ENCODE results near the gene CTAG2.
"Not testable (repeated sequence)": the region's sequence is repeated elsewhere in the genome, so short reads cannot be mapped to it uniquely, and the experiment has no call there.

Gene CTAG2

DNA sequence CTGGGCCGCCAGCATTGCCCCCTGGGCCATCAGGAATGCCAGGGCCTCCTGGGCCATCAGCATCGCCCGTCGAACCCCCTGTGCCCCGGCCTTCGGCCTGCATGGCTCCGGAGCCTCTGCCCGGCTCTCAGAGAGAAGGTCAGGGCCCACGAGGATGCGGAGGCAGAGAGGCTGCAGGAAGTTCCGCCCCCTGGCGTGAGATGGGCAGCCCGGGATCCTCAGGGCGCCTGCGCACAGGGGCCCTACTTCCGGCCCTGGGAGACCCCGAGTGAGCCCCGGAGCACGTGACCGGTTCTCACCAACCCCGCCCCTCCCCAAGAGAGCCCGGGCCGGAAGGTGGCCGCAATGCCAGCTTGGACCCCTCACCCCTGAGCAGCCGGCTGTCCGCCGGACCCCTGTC lies at the start of gene CTAG2:
TSS of gene CTAG2 (minus strand) at position 167 of the 400 bp plus-strand sequence. CDS start at position 103, 64 bp downstream.
- DNase-seq (ENCODE audit: low spot score), result not testable (repeated sequence)

DNA sequence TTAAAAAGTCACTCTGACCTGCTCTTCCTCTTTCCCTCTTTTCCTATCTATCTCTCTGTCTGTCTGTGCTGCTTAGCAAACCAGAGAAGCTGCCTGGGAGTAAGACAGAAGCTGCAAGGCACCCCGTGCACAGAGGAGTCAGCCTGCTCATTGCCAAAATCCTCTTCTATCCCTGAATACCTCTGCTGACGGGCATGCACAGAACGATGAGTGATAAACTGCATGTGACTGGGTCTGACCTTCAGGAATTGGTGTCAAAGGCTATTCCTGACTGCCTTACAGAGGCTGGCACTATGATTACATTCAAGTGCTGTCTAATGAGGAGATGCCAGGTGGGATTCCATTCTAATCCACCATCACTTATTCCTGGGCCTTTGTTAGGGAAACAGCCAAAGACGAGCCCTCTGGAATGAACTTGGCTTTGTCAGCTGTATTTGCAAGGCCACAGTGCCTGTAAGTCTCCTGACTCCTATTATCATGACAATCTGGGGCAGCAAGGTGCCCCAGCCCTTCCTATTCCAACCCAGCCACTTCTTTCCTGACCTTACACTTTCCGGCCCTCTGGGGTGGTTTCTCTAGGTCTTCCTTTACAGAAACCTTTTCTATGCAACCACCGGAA lies 45.4 kb upstream of the CTAG2 start:
- no peak for DNase-seq (ENCODE audit: low spot score)

DNA sequence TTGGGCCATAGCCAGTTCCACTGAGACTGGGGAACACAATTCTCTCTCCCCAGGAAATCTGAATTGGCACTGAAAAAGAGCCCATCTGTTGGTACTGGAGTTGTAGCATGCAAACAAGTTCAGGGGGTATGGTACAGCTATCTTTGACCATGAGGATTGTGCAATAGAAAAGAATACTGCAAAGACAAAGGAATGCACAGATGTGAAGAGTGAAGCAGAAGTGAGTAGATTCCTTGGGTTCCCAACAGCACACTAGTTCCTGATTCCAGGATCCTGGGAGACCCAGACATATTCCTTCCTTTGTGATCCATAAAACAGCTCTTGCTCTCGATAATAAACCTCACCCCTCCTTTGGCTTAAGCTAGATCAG lies 43.3 kb upstream of the CTAG2 start:
- DNase-seq (ENCODE audit: low spot score), result no peak

DNA sequence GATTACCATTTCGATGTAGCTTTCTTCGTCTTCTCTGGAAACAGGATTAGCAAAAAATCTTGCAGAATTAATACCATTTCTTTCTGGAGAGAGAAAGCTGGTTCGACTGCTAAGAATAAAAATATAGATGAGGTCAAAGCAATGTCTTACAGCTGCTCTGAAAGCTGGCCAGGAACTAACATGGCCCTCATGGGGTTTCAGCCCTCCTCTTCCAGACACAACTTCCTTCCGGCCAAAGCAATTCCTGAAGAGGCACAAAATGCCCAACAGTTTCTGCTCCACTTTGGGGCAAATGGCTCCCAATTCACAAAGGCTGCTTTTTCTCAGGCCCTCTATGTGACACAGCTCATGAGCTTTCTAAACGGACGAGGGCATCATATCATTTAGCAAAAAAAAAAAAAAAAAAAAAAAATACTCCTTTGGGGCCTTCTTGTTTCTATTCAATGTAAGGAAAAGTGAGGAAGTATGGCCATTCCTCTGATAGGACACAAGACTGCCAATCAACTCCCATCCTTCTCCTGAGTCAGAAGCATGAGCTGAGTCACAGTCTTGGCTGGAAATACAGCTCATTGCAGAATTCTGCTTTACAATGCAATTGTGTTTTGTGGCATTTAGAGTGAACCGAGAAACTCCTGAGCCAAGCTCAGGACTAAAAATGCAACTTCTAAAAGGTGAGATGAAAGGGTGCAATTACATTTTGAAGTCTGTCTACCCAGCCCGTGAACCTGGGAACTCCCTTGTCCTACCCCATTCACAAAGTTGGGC lies 42.7 kb upstream of the CTAG2 start:
- DNase-seq (ENCODE audit: low spot score), result no peak

DNA sequence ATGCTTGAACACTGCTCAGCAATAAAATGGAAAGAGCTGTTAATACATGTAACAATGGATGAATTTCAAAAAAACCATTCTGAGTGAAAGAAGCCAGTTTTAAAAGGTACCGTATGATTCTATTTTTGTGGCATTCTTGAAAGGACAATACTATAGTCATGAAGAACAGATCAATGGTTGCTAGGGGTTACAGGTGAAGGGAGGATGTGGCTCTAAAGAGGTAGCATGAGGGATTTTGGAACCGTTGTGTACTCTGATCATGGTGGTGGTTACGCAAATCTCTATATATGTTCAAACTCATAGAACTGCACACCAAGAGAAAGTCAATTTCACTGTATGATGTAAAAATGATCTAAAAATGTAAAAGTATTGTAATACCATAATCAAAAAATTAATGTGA lies 40.0 kb upstream of the CTAG2 start:
- DNase-seq (ENCODE audit: low spot score), result no peak

DNA sequence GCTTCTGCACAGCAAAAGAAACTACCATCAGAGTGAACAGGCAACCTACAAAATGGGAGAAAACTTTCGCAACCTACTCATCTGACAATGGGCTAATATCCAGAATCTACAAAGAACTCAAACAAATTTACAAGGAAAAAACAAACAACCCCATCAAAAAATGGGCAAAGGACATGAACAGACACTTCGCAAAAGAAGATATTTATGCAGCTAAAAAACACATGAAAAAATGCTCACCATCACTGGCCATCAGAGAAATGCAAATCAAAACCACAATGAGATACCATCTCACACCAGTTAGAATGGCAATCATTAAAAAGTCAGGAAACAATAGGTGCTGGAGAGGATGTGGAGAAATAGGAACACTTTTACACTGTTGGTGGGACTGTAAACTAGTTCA lies 37.1 kb upstream of the CTAG2 start:
- not testable (repeated sequence) for DNase-seq (ENCODE audit: low spot score)

DNA sequence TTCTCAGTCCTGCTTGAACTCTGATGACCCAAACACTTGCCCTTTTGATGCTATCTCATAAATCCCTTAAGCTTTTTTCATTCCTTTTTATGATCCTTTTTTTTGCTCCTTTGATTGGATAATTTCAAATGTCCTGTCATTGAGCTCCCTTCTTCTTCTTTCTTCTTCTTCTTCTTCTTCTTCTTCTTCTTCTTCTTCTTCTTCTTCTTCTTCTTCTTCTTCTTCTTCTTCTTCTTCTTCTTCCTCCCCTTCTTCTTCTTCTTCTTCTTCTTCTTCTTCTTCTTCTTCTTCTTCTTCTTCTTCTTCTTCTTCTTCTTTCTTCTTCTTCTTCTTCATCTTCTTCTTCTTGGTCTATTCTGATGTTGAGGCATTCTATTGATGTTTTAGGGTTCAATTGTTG lies 18.7 kb upstream of the CTAG2 start:
- DNase-seq (ENCODE audit: low spot score), result not testable (repeated sequence)

DNA sequence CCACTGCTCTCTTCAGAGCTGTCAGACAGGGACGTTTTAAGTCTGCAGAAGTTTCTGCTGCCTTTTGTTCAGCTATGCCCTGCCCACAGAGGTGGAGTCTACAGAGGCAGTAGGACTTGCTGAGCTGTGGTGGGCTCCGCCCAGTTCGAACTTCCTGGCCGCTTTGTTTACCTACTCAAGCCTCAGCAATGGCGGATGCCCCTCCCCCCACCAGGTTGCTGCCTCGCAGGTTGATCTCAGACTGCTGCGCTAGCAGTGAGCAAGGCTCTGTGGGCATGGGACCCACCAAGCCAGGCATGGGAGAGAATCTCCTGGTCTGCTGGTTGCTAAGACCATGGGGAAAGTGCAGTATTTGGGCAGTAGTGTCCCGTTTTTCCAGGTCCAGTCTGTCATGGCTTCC lies 17.5 kb upstream of the CTAG2 start:
- DNase-seq (ENCODE audit: low spot score), result not testable (repeated sequence)

DNA sequence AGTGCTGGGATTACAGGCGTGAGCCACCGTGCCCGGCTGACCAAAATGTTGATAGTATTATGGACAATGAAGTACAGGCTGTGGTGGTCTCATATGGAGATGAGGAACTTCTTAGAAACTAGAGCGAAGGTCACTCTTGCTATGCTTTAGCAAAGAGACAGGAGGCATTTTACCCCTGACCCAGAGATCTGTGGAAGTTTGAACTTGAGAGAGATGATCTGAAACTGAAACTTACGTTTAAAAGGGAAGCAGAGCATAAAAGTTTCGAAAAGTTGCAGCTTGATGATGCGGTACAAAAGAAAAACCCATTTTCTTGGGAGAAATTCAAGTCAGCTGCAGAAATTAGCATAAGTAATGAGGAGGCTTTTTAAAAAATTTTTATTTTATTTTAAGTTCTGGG lies 8.5 kb upstream of the CTAG2 start:
- DNase-seq (ENCODE audit: low spot score), result no peak

DNA sequence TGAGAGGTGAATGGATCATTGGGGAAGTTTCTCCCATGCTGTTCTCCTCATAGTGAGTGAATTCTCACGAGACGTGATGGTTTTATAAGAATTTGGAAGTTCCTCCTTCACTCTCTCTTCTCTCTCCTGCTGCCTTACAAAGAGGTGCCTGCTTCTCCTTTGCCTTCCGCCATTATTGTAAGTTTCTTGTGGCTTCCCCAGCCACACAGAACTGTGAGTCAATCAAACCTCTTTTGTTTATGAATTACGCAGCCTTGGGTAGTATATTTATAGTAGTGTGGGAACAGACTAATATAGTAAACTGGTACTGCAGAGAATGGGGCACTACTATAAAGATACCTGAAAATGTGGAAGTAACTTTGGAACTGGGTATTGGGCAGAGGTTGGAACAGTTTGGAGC lies 7.8 kb upstream of the CTAG2 start:
- no peak for DNase-seq (ENCODE audit: low spot score)

DNA sequence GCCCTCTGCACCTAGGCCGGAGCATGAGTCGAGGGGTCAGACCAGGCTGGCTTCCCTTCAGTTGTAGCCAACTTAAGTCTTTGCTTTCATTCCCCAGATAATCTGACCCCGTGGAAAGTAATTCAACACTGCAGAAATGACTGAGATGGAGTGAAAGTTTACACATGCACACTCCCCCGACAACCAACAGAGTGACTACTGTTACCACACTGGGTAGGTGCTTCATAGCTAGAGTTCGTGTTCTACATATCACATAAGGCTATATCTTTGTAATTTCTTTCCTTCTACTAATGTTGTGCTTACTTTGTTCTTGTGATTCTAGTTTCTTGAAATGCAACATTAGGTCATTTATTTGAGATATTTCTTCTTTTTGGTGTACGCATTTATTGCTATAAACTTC lies 7.2 kb upstream of the CTAG2 start:
- no peak for DNase-seq (ENCODE audit: low spot score)

DNA sequence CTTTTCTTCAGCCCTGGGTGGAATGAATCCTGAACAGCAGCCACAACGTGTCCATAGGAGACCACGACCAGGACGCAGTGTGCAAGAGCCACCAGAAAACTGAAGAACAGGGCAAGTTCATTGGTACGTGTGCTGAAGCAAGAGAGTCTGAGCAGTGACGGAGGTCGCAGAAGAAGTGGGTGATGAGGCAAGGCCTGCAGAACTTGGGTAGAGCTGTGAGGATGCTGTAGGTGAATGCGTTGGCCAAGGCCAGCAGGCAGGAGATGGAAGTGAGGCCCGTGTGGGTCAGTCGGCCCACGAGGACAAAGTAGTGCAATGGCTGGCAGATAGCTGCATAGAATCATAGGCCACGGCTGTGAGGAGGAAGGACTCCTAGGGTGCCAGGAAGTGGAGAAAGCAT lies 5.6 kb upstream of the CTAG2 start:
- no peak for DNase-seq (ENCODE audit: low spot score)

DNA sequence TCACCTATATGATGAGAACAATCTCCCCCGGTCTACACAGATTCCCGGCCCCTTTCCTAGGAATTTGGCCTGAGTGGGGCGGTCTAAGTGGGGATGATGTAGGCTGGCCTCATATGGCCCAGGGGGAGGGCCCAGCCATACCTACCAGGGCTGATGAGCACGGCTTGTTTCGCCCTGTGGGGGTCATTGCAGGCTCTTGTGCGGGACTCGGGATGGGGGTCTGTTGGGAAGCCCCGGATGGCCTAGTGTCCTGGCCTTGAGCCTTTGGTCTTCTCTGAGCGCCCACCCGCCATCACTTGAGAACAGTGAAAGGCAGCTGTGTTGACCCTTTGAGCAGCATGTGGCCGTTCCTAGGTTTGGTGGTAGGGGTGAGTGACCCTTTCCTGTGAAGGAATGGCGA lies 4.8 kb upstream of the CTAG2 start:
- no peak for DNase-seq (ENCODE audit: low spot score)

DNA sequence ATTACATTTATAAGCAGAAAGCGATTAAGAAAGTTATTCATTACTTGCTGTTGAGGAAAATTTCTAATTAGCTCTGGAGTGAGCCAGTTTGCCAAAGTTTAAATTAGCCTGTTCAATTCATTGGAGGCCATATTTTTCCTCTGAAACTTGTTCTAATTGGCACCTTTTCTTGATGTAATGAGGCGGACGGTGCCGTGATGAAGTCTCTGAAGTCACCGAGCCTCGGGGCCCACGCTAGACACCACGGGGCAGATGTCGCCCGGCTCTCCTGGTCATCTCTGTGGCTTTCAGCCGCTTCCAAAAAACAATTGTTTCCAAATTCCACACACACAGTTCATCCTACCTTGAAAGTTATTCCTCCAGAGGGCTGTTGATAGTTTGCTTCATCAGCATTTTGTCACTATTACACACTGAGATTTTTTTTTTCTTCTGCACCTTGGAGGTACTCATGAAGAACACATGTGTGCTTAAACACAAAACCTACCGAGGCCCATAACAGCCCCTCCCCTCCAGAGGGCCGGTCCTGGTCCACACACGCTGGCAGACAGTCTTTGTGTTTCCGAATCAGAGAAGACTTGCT lies 3.9 kb upstream of the CTAG2 start:
- no peak for DNase-seq (ENCODE audit: low spot score)

DNA sequence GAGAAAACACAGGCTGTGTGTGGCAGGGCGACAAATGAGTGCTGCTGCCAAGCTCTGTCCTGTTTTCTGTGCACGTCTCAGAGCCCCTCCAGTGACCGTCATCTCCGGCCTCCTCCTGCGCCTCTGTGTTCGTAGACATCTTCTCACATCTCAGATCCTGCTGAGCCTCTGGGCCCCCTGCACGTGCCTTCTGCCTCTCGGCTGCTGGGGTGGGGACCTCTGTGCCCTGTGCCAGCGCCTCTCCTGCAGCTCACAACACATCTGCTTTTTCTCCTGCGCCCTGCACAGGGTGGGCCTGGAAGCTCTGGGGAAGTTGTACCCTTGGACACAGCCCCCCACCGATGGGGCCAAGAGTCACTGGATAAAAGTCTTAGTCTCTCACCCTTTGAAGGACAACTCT lies 2.4 kb upstream of the CTAG2 start:
- DNase-seq (ENCODE audit: low spot score), result no peak

DNA sequence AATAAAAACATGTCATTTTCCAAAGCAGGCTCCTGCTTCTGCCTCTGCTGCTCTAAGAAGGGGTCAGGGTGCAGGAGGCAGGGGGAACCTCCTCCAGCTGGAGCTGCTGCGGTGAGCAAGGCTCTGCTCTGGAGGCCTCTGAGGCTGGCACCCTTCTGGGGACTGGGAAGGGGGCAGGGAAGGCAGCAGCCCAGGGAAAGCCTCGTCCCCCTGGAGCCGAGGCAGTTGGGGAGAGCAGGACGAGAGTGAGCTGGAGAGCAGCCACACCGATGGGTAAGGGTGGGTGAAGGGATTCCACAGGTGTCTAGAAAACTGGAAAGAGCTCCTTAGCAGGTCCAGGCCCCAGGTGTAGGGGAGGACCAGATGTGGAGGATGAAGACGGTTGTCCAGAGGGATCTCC lies 2.0 kb upstream of the CTAG2 start:
- DNase-seq (ENCODE audit: low spot score), result no peak

DNA sequence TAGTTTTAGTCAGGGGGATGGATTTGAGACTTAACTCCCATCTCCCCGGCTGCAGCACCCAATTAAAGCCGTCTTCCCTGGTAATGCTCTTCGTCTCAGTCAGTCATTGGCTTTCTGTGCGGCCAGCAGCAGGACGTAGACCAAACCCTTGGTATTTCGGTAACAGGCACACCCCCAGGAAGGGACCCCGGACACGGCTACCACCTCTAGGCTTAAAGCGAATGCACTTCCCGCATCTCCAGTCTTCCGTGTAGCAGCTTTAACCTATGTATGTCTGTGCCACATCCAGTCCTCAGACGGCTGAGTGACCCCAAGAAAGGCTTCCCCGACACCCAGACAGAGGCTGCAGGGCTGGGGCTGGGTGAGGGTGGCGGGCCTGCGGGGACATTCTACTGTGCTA lies 1.5 kb upstream of the CTAG2 start:
- DNase-seq (ENCODE audit: low spot score), result no peak

DNA sequence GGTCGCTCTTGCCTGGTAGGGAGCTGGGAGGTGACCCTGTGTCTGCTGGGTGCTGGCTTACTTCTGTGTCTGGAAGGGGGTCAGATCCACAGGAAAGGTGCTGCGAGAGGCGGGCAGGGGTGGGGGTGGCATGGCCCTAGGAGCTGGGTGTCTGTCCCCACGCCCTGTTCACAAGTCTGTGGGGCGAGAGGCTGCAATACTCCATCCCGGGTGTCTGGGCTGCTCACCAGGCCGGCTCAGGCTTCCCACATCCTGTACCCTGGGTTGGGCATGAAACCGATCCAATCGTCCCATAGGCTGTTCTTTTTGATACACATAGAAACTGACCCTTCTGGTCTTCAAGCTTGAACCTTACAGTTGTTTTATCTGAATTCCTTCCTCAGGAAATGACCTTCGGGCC lies 993 bp upstream of the CTAG2 start:
- DNase-seq (ENCODE audit: low spot score), result no peak

DNA sequence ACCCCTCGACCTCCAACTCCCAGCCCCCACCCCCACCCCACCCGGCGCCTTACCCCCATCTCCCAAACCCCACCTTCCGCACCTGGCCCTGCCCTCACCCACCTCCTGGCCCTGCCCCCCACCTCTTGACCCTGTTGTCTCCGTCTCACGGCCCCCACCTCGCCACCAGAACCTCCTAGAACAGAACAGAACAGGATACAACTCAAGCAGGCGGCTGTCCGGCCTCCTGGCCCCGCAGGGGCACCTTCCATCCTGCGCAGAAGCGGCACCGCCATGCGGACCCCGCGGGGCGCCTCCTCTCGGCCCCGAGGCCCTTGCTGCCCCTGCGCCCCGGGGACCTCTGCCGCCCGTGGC lies 354 bp downstream of the CTAG2 start:
- DNase-seq (ENCODE audit: low spot score), result no peak

DNA sequence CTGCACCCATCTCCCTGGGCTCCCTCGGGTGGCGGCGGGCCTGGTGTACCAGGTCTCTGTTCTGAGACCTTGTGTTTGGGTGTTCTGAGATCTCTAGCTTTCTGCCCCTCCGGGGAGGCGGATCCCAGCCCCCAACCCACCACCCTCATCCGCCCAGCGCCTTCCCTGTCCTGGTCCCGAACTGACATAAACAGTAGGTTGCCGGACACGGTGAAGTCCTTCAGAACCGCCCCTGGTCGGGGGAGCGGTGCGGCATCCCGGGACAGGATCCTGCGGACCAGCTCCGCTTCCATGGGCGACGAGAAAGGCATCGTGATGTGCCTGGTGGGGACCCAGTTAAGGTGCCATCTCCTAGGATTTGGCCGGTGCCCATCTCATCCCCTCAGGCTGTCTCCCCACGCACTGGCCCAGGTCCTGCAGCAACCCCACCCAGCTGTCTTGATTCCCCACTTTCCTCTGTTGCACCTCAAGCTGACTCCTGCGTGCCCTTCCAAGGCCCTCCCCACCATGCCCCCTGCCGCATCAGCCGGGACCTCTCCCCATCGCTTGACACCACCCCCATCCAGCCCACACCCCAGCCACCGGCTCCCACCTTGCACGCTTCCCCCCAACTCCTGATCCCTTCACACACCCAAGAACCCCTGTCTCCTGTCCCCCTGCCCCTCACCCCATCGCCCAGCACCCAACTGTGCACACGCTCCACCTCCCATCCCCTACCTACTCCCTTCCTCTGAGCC lies 900 bp downstream of the CTAG2 start:
- no peak for DNase-seq (ENCODE audit: low spot score)

DNA sequence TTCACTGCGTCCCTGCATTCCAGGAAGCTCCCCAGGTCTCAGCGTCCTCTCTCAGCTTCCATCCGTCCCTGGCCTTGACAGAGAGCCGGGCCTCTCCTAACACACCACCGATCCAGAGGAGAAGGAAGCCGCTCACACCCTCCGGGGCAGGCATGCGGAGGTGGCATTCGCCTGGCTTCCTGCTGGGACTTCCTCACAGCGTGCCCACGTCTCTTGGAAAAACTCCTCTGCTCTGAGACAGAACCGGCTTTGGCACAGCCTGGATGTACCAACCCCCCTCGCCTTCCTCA lies 3.2 kb downstream of the CTAG2 start:
- DNase-seq (ENCODE audit: low spot score), result no peak

DNA sequence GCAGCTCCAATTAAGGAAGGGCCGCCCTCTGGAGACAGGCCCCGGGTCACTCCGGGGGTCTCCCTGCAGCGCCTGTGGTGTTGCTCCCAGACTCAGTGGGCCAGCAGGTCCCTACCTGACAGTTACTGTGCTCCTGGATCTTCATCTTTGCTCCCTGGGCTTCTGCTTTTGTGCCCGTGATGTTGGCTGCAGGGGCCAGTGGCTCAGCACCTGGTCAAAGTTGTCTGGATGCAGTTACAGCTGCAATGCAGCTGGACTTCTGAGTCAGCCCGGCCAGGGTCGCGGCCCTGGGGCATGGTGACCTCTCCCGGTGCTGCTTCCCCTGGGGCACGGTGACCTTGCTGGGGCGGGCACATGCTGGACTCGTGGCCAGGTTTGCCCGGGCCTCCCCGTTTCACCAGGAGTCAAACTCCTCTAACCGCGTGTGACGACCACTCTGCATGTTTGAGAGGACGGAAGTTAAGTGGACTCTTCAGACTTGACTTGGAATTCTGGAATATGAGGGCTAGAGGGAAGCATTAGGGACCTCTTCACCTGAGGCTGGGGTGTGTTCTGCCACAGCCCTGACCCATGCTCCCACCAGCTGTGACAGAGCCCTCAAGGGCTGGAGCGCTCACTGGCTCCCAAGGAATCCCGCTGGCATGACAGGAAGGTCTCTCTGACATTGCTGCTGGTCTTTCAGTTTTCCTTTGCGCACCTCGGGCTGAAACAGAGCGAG lies 3.7 kb downstream of the CTAG2 start:
- no peak for DNase-seq (ENCODE audit: low spot score)

DNA sequence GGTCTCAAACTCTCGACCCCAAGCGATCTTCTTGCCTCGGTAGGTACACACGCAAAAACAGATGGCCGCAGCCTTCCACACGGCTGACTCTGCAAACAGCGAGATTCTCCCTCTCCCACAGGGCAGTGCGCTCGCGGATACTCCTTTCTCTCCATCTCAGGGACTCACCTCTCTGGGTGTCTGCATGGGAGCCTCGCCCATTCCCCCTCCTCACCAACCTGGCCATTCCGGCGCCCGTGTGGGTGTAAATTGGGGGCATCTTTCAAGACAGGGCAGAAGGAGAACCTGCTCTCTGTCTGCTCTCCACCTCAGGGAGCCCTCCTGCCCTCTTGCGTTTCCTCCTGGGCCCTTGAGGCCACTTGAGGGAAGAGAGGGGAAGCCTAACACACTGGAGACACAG lies 4.4 kb downstream of the CTAG2 start:
- DNase-seq (ENCODE audit: low spot score), result no peak

All from germinal center (tissue), 1 donor.